Adrenal gland (tissue), 12 donors: ENCODE measurements around the gene KCNAB1. TPM values are rescaled to one million over a fixed set of nuclear protein-coding genes. Genes with fewer than 3 reads are reported as not detected.

ENCODE experiments used
- DNase-seq, 7 donors: peaks; one replicate each; pipeline ENCODE4 v3.0.0-alpha.2; 2019 to 2020
- H3K27ac ChIP-seq, 5 donors: fragments of 200-600 bp; sonication (generic) in 4 of 5; 1 replicate in 3 of 5; 2 replicates in 2 of 5; pipeline versions ENCODE4 v1.5.1 to v1.8.0; 2016 to 2020; ENCODE audit warnings: mild to moderate bottlenecking in 1 of 5
- H3K27me3 ChIP-seq: fragments of 200-600 bp; 2 replicates; pipeline ENCODE4 v1.8.0; 2021
- H3K36me3 ChIP-seq, 2 donors: fragments of 200-600 bp; replicated peaks in 1 of 2; 1 replicate in 1 of 2; 2 replicates in 1 of 2; pipeline versions ENCODE4 v1.5.1 to v1.8.0; 2018 to 2022
- H3K4me1 ChIP-seq, 2 donors: fragments of 200-600 bp; replicated peaks in 1 of 2; 1 replicate in 1 of 2; 2 replicates in 1 of 2; pipeline versions ENCODE4 v1.5.1 to v1.8.0; 2018 to 2021
- H3K4me3 ChIP-seq, 4 donors: fragments of 200-600 bp; sonication (generic) in 3 of 4; one replicate each; pipeline ENCODE4 v1.5.1; 2016 to 2018
- H3K9me3 ChIP-seq, 3 donors: fragments of 200-600 bp; sonication (generic) in 1 of 3; replicated peaks in 1 of 3; 1 replicate in 2 of 3; 2 replicates in 1 of 3; pipeline versions ENCODE4 v1.5.1 to v1.8.0; 2016 to 2021
- POLR2A ChIP-seq, 2 donors: fragments of 450-650 bp; IDR thresholded peaks; one replicate each; pipeline ENCODE4 v1.6.1; 2017; ENCODE audit warnings: antibody characterized with exemption in 2 of 2, mild to moderate bottlenecking in 2 of 2, moderate library complexity in 1 of 2
- WGBS, 4 donors: extraction: QIAGEN DNeasy Blood & Tissue Kit in 2 of 4; methylation state at CpG; one replicate each; pipeline versions ENCODE4 v1.1.5 to v1.1.7; 2013 to 2017; 5-methylcytosine and 5-hydroxymethylcytosine counted together
- intact Hi-C, 2 donors: fragments of 100-400 bp; cut with DNase I; formaldehyde crosslinking; loops; one replicate each; pipeline versions ENCODE4 v1.14.1 to v1.15.0; 2022 to 2023
- polyA plus RNA-seq, 3 donors: library from polyadenylated mRNA; stranded (reverse); fragments of 200-250 nt in 2 of 3; fragments of 350-450 nt in 1 of 3; fragmentation: Illumina TruSeq in 1 of 3; extraction: RNeasy Lipid Tissue Mini Kit (QIAGEN cat#74804) in 1 of 3; gene quantifications; one replicate each; pipeline ENCODE4 v1.2.3, GENCODE V29; 2013 to 2014
- total RNA-seq, 9 donors: library from RNA; depleted of rRNA in 4 of 9; stranded (reverse); fragments of >200 nt in 4 of 9; fragments of 120-200 nt in 1 of 9; fragmentation: NEBNext Ultra II Directional in 1 of 9; extraction: Animal tissue kit (Norgen Biotek cat#: 25700) in 1 of 9; gene quantifications; one replicate each; pipeline versions ENCODE4 v1.1.0 to v1.2.4, GENCODE V29; 2013 to 2023
- TF ChIP-seq, protein P1 (sequence below), 6 experiments: fragments of 450-650 bp in 4 of 6; fragments of 200-600 bp in 2 of 6; sonication (generic) in 1 of 6; IDR thresholded peaks; 1 replicate in 5 of 6; 2 replicates in 1 of 6; pipeline versions ENCODE4 v1.5.1 to v1.8.0; 2016 to 2021; ENCODE audit warnings: antibody characterized with exemption in 6 of 6, mild to moderate bottlenecking in 2 of 6, moderate library complexity in 1 of 6
- donor health status: healthy with polysubstance abuse.
- donor health status: Bipolar disorder and iron deficiency.
- donor health status: DM: yes; HTN: yes; CAD: no.
- donor health status: DM: no; HTN: no; CAD: no.
- donor health status: DM: no; HTN: no; CAD: no.
- donor health status: DM: yes; HTN: yes; CAD: no.

The KCNAB1 gene
- total and polyA plus RNA-seq, 12 donors = 0.36 to 5.0 (median 1.5) TPM

DNA sequence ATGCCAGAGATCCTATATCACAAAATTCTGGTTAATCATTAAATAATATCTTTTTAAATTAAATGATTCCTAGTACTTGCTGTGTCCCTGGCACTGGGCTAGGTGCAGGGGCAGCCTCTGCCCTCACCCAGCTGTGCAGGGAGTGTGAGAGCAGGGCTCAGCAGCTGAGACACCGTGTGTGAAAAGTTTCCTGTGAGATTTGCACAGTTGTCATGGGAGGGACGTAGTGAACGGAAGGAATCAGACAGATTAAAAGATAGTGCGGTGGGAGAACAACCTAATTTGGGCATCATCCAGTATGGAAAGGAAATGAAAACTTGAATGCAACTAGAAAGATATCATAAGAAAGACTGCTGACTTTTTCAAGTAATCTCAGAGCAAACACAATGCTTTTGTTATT lies 230.4 kb downstream of the KCNAB1 start:
- Histone ChIP-seq H3K4me3 (no peak overlapping the region), H3K36me3 (no peaks in the 10 kb centered on the region), H3K4me1 (no peaks in the 10 kb centered on the region), H3K27me3 (no peaks in the 10 kb centered on the region), H3K9me3 (no peaks in the 10 kb centered on the region), H3K27ac (no peak overlapping the region)
- WGBS, 4 donors = 44 to 59% (median 46%) methylated on average over 4 of the region's 4 CpGs
- no peak for DNase-seq
- TF ChIP-seq, protein P1, sequence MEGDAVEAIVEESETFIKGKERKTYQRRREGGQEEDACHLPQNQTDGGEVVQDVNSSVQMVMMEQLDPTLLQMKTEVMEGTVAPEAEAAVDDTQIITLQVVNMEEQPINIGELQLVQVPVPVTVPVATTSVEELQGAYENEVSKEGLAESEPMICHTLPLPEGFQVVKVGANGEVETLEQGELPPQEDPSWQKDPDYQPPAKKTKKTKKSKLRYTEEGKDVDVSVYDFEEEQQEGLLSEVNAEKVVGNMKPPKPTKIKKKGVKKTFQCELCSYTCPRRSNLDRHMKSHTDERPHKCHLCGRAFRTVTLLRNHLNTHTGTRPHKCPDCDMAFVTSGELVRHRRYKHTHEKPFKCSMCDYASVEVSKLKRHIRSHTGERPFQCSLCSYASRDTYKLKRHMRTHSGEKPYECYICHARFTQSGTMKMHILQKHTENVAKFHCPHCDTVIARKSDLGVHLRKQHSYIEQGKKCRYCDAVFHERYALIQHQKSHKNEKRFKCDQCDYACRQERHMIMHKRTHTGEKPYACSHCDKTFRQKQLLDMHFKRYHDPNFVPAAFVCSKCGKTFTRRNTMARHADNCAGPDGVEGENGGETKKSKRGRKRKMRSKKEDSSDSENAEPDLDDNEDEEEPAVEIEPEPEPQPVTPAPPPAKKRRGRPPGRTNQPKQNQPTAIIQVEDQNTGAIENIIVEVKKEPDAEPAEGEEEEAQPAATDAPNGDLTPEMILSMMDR (IDR thresholded peaks at IDR 0.05) = no peak
- TF ChIP-seq POLR2A (IDR thresholded peaks at IDR 0.05) = no peak
- intact Hi-C loops = no loop called here

DNA sequence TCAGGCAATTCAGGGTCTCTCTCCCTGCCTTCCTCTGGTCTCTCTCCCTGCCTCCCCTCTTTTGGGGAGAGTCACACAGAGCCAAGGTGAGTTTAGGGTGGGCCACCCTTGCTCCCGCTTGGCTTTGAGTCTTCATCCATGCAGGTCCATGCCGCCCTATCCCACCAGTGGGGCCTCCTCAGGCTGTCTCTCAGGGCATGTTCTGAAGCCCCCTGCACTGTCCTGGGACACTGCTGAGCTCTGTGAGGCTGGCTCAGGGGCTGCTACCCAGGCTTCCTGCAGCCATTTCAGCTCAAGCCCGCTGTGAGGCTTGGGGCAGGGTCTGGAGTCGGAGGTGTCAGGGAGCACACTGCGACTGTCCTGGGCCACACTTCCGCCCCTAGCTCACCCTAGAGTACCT lies 231.4 kb downstream of the KCNAB1 start:
- H3K4me1 ChIP-seq = no peaks in the 10 kb centered on the region

DNA sequence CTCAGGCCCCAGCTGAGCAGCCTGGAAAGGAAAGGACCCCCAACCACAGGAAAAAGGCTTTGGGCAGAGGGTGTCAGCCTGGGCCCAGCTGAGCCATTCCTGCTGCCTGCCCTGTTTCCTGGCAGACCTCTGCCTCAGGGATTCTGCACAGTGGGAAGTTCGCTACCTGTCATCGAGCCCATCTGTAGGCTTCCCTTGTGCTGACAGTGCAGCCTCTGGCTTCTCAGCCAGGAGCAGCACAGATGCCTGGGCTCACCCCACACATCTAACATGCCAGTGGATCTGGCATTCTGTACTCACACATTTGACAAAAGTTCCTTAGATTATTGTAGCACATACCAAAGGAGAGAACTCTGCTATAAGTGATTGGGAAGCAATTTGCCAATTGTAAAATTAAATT lies 232.3 kb downstream of the KCNAB1 start:
- Histone ChIP-seq H3K9me3 (no peaks in the 10 kb centered on the region), H3K27ac (no peak overlapping the region), H3K4me1 (no peaks in the 10 kb centered on the region), H3K4me3 (no peak overlapping the region), H3K27me3 (no peaks in the 10 kb centered on the region), H3K36me3 (no peaks in the 10 kb centered on the region)
- no peak for DNase-seq
- no peak for TF ChIP-seq POLR2A (IDR thresholded peaks at IDR 0.05)
- TF ChIP-seq, protein P1 (IDR thresholded peaks at IDR 0.05) = no peak
- intact Hi-C loops = no loop called here
- 67 to 100% (median 92%) methylated on average over 1 to 2 of the region's 2 CpGs for WGBS, 4 donors

More for the DNA sequence above, 231.4 kb downstream of the KCNAB1 start:
- no peak overlapping the region for H3K27ac ChIP-seq
- 79 to 93% (median 90%) methylated on average over 5 to 6 of the region's 6 CpGs for whole genome bisulfite sequencing, 4 donors
- H3K9me3 ChIP-seq = no peaks in the 10 kb centered on the region
- no peak for DNase-seq
- no peaks in the 10 kb centered on the region for H3K36me3 ChIP-seq
- H3K27me3 ChIP-seq = no peaks in the 10 kb centered on the region
- H3K4me3 ChIP-seq = no peak overlapping the region
- intact Hi-C loops = no loop called here
- TF ChIP-seq POLR2A (IDR thresholded peaks at IDR 0.05) = no peak
- TF ChIP-seq, protein P1 (IDR thresholded peaks at IDR 0.05) = no peak

DNA sequence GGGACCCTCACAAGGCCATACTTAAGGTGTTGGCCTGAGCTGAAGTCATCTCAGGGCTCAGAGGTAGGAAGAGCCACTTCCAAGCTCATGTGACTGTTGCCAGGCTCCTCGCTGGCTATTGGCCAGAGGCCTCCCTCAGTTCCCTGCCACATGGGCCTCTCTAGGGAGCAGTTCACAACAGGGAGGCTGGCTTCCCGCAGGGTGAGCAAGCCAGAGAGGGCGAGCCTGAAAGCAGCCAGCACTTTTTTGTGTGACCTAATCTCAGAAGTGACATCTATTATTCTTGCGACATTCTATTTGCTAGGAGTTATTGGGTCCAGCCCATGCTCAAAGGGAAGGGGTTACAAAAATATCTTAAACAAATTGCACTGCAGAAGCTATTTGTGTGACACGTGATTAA lies 233.2 kb downstream of the KCNAB1 start:
- DNase-seq = no peak
- intact Hi-C loops = no loop called here
- H3K4me1 ChIP-seq = no peaks in the 10 kb centered on the region
- TF ChIP-seq, protein P1 (IDR thresholded peaks at IDR 0.05) = no peak
- no peak for TF ChIP-seq POLR2A (IDR thresholded peaks at IDR 0.05)
- no peaks in the 10 kb centered on the region for H3K36me3 ChIP-seq
- 81 to 87% (median 84%) methylated on average over 4 to 5 of the region's 5 CpGs for WGBS, 4 donors
- no peaks in the 10 kb centered on the region for H3K9me3 ChIP-seq
- no peak overlapping the region for H3K27ac ChIP-seq
- H3K27me3 ChIP-seq = no peaks in the 10 kb centered on the region
- no peak overlapping the region for H3K4me3 ChIP-seq
